ENCODE measurements around the gene RAB11FIP4. TPM values are rescaled to one million over a fixed set of nuclear protein-coding genes. Genes with fewer than 3 reads are reported as not detected.
"Not testable (repeated sequence)": the region's sequence is repeated elsewhere in the genome, so short reads cannot be mapped to it uniquely, and the experiment has no call there.

Gene RAB11FIP4
- total RNA-seq (2014; rRNA removed; shearing (Covaris generic)), result under 0.01 and 0.59 TPM in 2 replicates

DNA sequence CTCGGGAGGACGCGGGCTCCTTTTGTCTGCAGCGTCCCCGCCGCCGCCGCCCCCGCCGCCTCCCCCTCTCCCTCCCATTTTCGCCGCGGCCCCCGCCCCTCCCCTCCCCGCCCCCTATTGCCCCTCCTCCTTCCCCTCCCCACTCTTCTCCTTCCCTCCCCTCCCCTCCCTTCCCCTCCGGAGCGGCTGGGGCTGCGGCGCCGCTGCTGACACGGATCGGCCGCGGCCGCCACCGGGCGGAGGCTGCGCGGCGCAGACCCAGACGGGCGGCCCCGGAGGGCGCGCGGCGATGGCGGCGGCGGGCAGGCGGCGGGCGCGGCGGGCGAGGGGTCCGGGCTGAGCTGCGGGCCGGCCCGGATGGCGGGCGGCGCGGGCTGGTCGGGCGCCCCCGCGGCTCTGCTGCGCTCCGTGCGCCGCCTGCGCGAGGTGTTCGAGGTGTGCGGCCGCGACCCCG, at the start of gene RAB11FIP4:
Gene RAB11FIP4 (plus strand): TSS at position 180 of the 454 bp plus-strand sequence. CDS start 178 bp downstream, at position 358.
- peak; percentile 8 for DNase-seq (ENCODE audit: low read depth)

GRCh38 chr17:31345191-31345747, 46.2 kb upstream of the RAB11FIP4 start:
- DNase-seq (ENCODE audit: low read depth), result not testable (repeated sequence)

GRCh38 chr17:31349454-31349853, 42.0 kb upstream of the RAB11FIP4 start:
- no peak for DNase-seq (ENCODE audit: low read depth)

DNA sequence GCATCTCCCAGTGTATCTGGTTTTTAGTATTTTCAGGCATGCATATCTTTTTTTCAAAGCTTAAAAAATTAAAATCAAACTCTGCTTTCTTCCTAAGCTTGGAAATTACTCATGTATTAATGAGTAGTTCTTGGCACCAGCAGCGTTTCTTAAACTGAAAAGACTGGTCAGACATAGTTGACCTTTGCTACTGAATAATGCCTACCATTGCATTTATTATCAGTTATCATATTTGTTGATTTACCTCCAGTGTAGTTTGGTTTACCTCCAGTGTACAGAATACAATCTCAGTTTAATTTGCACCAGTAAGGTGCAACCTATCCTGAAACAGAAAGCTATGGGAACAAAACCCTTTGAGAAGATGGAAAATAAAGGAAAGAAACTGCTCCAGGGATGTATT, 35.5 kb upstream of the RAB11FIP4 start:
- no peak for DNase-seq (ENCODE audit: low read depth)

- no peak for DNase-seq (ENCODE audit: low read depth)
Observed at GRCh38 chr17:31357091-31357490, 34.4 kb upstream of the RAB11FIP4 start.

DNA sequence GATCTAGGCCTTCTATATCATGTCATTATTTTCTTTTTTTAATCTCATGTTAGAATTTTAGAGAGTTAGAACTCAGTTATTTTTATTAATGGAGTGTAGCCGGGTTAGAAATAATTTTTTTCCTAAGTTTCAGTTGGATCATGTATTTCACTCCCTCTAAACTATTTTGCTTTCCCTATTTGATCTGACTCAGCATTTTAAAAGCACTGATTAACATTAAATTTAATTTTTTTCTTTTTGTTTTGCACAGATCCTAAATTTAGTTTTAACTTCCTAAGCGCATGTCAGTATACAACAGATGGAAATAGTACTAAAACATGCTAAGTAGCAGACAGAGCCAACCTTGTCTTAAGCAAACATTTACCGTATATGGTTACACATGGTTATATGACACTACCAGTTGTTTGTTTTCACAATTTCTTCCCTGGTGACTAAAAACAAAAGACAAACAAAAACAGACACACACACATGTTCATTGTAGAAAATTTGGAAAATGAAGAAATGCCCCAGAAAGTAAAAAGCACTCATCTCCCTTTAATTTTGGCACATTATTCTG, 33.6 kb upstream of the RAB11FIP4 start:
- no peak for DNase-seq (ENCODE audit: low read depth)

GRCh38 chr17:31364012-31364411, 27.5 kb upstream of the RAB11FIP4 start:
- DNase-seq (ENCODE audit: low read depth), result no peak

DNA sequence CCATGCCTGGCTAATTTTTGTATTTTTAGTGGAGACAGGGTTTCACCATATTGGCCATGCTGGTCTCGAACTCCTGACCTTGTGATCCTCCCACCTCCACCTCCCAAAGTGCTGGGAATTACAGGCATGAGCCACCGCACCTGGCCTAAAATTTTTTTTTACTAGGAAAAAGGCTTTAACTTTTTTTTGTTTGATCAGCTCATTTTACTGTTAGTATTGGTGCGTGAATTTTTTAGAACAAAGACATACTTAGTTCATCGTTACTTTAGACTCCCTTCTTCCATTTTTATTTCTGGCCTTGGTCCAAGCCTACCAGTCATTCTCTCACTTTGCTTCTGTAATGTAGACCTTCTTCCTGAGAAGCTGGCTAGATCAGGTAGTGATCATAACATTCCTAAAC, 25.4 kb upstream of the RAB11FIP4 start:
- DNase-seq (ENCODE audit: low read depth), result no peak

DNA sequence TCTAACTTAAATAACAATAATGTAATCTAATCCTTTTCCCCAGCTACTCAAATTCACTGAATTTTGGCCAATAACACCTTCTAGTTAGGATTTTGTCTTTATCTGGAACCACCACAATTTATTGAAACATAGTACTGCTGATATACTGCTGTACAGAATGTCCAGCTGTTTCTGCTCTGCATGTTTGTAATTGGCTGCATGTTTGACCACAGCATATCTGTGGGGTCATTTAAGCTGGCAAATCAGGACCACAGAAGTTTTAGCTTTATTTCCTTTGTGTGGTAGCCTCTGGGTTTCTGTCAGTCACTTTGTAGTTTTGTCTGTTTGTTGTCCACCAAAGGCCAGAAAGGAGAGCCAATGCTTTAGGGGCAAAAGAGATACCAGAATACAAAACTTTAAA, 22.2 kb upstream of the RAB11FIP4 start:
- peak; percentile 27 for DNase-seq (ENCODE audit: low read depth)

DNA sequence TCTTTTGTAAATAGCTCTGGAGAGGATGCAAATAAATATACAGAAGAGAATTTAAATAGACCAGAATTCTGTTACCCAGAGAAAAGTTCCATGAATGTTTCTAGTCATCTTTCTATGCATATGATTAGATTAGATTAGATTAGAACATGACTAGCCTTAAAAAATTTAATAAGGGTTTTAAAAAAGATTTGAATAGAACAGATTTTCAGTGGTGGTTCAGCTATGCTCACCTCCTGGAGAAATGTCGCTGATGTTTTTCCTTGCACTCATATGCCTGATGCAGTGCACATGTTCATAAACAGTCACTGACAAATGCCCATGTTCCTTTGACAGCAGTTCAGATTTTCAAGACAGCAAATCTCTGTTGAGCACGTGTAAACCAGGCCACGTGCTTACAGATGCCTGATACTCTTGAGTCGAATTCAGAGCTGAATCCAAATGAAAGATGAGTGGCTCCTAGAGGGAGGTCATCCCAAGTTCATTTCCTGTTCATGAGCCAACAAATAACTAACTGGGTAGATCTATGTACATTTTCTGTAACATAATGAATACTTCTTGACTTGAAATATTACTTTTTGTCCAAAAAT, 19.9 kb upstream of the RAB11FIP4 start:
- DNase-seq (ENCODE audit: low read depth), result peak; percentile 54

DNA sequence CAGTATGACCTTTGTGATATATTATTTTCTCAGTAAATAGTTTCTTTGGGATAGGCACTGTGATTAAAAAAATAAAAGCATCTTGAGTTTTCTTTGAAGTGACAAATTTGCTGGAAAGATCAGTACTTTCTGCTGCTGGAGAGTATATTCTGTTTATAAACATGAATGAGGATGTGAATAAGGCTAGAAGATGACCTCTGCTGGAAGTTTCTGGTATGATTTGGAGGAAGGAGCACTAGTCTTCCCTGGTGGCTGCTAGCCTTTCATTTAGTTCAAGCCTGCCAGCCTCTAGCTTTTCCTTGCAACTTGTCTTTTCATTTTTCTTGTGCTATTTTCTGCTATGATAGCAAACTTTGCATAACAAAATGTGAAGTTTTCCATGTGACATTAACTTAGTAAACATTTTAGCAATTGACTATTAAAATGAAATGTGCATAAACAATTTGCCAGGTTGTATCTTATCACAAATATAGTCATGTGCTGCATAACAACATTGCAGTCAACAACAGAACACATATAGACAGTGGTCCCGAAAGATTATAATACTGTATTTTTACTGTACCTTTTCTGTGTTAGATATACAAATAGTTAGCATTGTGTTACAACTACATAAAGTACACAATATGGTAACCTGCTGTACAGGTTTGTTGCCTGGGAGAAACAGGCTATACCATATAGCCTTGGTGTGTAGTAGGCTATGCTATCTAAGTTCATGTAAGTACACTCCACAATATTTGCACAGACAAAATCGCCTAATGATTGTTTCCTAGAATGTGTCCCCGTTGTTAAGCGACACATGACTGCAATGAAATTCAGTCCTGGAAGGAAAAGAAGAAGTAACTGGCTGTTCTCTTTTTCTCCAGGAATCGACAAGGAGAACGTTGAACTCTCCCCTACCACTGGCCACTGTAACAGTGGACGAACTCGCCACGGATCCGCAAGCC, 18.1 kb upstream of the RAB11FIP4 start:
- DNase-seq (ENCODE audit: low read depth), result peak; percentile 62

- DNase-seq (ENCODE audit: low read depth), result no peak
Observed at GRCh38 chr17:31374094-31374447, 17.4 kb upstream of the RAB11FIP4 start.

DNA sequence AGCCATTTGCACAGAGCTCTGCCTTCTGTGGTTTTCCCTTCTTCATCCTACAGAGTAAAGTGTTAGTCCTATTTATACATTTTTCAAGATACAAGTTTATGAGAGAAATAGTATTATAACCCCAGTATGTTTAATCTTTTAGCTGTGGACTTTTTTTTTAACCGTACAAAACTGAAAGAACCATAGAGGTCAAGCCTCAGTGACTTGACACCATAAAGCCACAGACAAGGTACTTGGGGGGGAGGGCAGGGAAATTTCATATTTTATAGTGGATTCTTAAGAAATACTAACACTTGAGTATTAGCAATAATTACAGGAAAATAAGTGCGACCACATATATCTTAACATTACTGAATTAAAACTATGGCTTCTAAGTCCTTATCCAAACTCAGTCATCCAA, 17.0 kb upstream of the RAB11FIP4 start:
- no peak for DNase-seq (ENCODE audit: low read depth)

GRCh38 chr17:31378638-31379037, 12.8 kb upstream of the RAB11FIP4 start:
- no peak for DNase-seq (ENCODE audit: low read depth)

GRCh38 chr17:31379597-31380205, 11.8 kb upstream of the RAB11FIP4 start:
- no peak for DNase-seq (ENCODE audit: low read depth)

- no peak for DNase-seq (ENCODE audit: low read depth)
Observed at GRCh38 chr17:31381165-31381668, 10.3 kb upstream of the RAB11FIP4 start.

- DNase-seq (ENCODE audit: low read depth), result not testable (repeated sequence)
Observed at GRCh38 chr17:31382668-31383275, 8.7 kb upstream of the RAB11FIP4 start.

- DNase-seq (ENCODE audit: low read depth), result not testable (repeated sequence)
Observed at GRCh38 chr17:31383488-31383887, 8.0 kb upstream of the RAB11FIP4 start.

- no peak for DNase-seq (ENCODE audit: low read depth)
Observed at GRCh38 chr17:31385428-31386285, 5.8 kb upstream of the RAB11FIP4 start.

GRCh38 chr17:31386542-31387075, 4.9 kb upstream of the RAB11FIP4 start:
- DNase-seq (ENCODE audit: low read depth), result no peak
